Breast epithelium (tissue), 4 donors: Measurements from ENCODE around the gene ADCK1. TPM values are rescaled to one million over a fixed set of nuclear protein-coding genes. Genes with fewer than 3 reads are reported as not detected.

Source experiments
- DNase-seq, 2 donors: peaks; one replicate each; pipeline ENCODE4 v3.0.0-alpha.2; 2019; ENCODE audit warnings: low spot score in 2 of 2
- H3K27ac ChIP-seq, 2 donors: fragments of 200-600 bp; sonication (generic) in 1 of 2; one replicate each; pipeline ENCODE4 v1.5.1; 2016 to 2019; ENCODE audit warnings: mild to moderate bottlenecking in 1 of 2
- H3K27me3 ChIP-seq, 2 donors: fragments of 200-600 bp; sonication (generic) in 1 of 2; one replicate each; pipeline versions ENCODE4 v1.5.1 to v1.6.0; 2017 to 2019; ENCODE audit warnings: control low read depth in 1 of 2, mild to moderate bottlenecking in 1 of 2
- H3K36me3 ChIP-seq: fragments of 200-600 bp; one replicate; pipeline ENCODE4 v1.5.1; 2019
- H3K4me1 ChIP-seq, 2 donors: fragments of 200-600 bp; sonication (generic); one replicate each; pipeline ENCODE4 v1.5.1; 2016 to 2019; ENCODE audit warnings: control low read depth in 1 of 2
- H3K4me3 ChIP-seq, 3 donors: fragments of 200-600 bp; sonication (generic); 1 replicate in 2 of 3; 2 replicates in 1 of 3; pipeline ENCODE4 v1.5.1; 2016 to 2019; ENCODE audit warnings: mild to moderate bottlenecking in 3 of 3, moderate library complexity in 2 of 3
- H3K9me3 ChIP-seq, 2 donors: fragments of 200-600 bp; sonication (generic) in 1 of 2; one replicate each; pipeline ENCODE4 v1.5.1; 2016 to 2019; ENCODE audit warnings: control low read depth in 1 of 2
- POLR2A ChIP-seq: fragments of 450-650 bp; IDR thresholded peaks from one replicate; pipeline ENCODE4 v1.6.1; 2016; ENCODE audit warnings: antibody characterized with exemption, mild to moderate bottlenecking, moderate library complexity
- POLR2AphosphoS5 ChIP-seq, 3 donors: sonication (generic); formaldehyde crosslinking; IDR thresholded peaks; one replicate each; pipeline ENCODE4 v1.6.1; 2017; ENCODE audit warnings: antibody characterized with exemption in 3 of 3
- intact Hi-C: fragments of 100-400 bp; cut with DNase I; formaldehyde crosslinking; loops from one replicate; pipeline ENCODE4 v1.15.1; 2023; ENCODE audit warnings: low total_unique reads
- total RNA-seq, 3 donors: library from RNA; depleted of rRNA; stranded (reverse); fragments of >200 nt; gene quantifications; one replicate each; pipeline ENCODE4 v1.1.0, GENCODE V29; 2016
- TF ChIP-seq, protein P1 (sequence below), 3 donors: fragments of 450-650 bp; IDR thresholded peaks; one replicate each; pipeline ENCODE4 v1.5.1; 2016 to 2017; ENCODE audit warnings: antibody characterized with exemption in 3 of 3, mild to moderate bottlenecking in 3 of 3, moderate library complexity in 3 of 3

Gene ADCK1
- total RNA-seq, 3 donors from 2014 or later = 4.6 to 8.3 (median 4.9) TPM

DNA sequence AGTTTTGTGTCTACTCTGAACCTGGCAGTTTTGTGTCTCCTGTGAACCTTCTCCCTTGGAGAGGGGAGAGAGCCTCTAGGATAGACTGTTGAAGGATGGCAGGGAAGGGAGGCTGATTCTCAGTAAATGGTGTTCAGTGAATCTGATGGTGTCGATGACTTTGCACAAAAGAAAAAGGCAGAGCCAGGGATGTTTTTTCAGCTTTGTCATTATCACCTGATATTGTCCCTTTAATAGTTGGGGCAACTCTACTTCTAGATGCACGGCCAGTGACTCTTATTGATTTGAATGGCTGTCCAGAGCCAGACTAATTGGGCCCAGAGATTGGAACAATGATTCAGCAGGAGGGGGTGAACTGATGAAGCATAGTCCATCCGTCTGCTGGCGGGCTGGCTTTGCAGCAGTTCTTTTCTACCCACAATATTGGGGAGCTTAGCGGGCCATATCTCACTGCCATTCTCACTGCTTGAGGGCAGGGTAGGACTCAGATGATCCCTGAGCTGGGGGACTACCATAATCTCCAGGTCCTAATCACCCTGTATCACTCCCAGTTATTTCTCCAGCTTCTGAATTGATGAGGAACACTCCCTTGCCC is 93.1 kb downstream of the ADCK1 start:
- no peaks in the 10 kb centered on the region for H3K4me1 ChIP-seq
- no peak overlapping the region for H3K27ac ChIP-seq
- no peaks in the 10 kb centered on the region for H3K9me3 ChIP-seq
- intact Hi-C loops = no loop called here
- H3K4me3 ChIP-seq = no peak overlapping the region
- TF ChIP-seq POLR2AphosphoS5 (IDR thresholded peaks at IDR 0.05) (no peak), POLR2A (no peak)
- TF ChIP-seq, protein P1, sequence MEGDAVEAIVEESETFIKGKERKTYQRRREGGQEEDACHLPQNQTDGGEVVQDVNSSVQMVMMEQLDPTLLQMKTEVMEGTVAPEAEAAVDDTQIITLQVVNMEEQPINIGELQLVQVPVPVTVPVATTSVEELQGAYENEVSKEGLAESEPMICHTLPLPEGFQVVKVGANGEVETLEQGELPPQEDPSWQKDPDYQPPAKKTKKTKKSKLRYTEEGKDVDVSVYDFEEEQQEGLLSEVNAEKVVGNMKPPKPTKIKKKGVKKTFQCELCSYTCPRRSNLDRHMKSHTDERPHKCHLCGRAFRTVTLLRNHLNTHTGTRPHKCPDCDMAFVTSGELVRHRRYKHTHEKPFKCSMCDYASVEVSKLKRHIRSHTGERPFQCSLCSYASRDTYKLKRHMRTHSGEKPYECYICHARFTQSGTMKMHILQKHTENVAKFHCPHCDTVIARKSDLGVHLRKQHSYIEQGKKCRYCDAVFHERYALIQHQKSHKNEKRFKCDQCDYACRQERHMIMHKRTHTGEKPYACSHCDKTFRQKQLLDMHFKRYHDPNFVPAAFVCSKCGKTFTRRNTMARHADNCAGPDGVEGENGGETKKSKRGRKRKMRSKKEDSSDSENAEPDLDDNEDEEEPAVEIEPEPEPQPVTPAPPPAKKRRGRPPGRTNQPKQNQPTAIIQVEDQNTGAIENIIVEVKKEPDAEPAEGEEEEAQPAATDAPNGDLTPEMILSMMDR (IDR thresholded peaks at IDR 0.05) = no peak
- no peak for DNase-seq
- H3K36me3 ChIP-seq = no peaks in the 10 kb centered on the region
- H3K27me3 ChIP-seq = no peaks in the 10 kb centered on the region

DNA sequence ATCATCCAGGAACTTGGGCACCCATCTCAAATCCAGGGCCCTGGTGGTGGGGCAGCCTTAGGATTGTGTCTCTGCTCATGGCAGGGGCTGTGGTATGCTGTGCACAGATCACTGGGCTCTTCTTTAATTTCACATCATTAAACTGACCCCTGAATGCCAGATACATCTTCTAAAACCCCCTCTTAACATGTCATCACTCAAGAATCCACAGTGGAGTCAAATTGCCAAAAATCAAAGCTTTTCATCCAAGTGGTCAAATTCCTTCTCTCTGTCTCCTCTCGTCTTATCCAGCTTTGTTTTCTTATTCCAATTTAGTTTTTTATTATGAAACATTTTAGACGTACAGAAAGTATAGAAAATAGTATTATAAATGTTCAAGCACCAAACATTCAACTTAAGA is 97.5 kb downstream of the ADCK1 start:
- Histone ChIP-seq H3K27me3 (no peaks in the 10 kb centered on the region), H3K36me3 (no peaks in the 10 kb centered on the region), H3K4me1 (no peaks in the 10 kb centered on the region), H3K4me3 (no peak overlapping the region), H3K9me3 (no peaks in the 10 kb centered on the region), H3K27ac (no peak overlapping the region)
- no peak for DNase-seq
- TF ChIP-seq POLR2AphosphoS5 (IDR thresholded peaks at IDR 0.05) = no peak
- TF ChIP-seq, protein P1 (IDR thresholded peaks at IDR 0.05) = no peak
- TF ChIP-seq POLR2A = no peak
- intact Hi-C loops = no loop called here

DNA sequence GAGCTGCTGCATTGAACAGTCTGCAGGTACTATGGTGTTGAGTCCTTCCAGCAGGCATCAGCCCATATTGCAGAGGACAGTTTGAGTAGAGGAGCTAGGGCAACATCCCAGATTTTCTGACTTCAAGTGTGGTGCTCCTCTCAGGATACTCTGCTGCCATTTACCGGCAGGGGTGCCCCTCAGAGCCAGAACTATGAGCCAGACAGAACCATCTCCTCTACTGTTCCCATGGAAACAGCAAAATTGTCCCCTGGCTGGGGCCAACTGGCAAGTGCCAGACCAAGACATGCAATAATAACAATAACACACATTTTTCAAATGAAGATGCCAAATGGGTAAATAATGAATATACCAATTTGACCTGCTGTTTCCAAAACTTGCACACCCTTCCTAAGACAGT is 102.9 kb downstream of the ADCK1 start:
- TF ChIP-seq, protein P1 (IDR thresholded peaks at IDR 0.05) = no peak
- no peak for TF ChIP-seq POLR2AphosphoS5 (IDR thresholded peaks at IDR 0.05)
- TF ChIP-seq POLR2A = no peak

DNA sequence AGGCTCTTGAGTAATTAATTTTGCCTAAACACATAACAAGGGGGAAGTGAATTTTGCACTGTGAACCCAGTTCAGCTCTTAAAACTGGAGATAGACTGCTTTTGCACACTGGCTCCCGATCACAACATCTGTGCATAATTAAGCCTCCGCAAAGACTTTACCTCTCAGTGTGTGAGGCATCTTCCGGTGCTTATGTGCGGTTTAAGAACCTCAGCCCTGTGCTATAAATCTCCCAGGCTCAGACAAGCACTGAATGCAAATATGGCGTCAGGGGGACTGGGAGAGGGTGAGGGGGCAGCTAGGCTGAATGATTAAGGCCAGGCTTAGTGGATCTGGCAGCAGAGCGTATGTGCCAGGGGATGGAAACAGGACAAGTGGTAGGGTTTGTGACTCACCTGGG is 103.3 kb downstream of the ADCK1 start:
- H3K4me3 ChIP-seq = no peak overlapping the region
- intact Hi-C loops = no loop called here
- no peaks in the 10 kb centered on the region for H3K9me3 ChIP-seq
- no peaks in the 10 kb centered on the region for H3K27me3 ChIP-seq
- H3K36me3 ChIP-seq = no peaks in the 10 kb centered on the region
- DNase-seq = no peak
- H3K4me1 ChIP-seq = no peaks in the 10 kb centered on the region
- H3K27ac ChIP-seq = no peak overlapping the region
- TF ChIP-seq, protein P1 (IDR thresholded peaks at IDR 0.05) = no peak
- TF ChIP-seq POLR2AphosphoS5 (IDR thresholded peaks at IDR 0.05) (no peak), POLR2A (no peak)

More for the DNA sequence above, 102.9 kb downstream of the ADCK1 start:
- no peak for DNase-seq
- H3K36me3 ChIP-seq = no peaks in the 10 kb centered on the region
- no peaks in the 10 kb centered on the region for H3K9me3 ChIP-seq
- H3K4me1 ChIP-seq = no peaks in the 10 kb centered on the region
- intact Hi-C loops = no loop called here
- H3K27me3 ChIP-seq = no peaks in the 10 kb centered on the region
- H3K4me3 ChIP-seq = no peak overlapping the region
- H3K27ac ChIP-seq = no peak overlapping the region

DNA sequence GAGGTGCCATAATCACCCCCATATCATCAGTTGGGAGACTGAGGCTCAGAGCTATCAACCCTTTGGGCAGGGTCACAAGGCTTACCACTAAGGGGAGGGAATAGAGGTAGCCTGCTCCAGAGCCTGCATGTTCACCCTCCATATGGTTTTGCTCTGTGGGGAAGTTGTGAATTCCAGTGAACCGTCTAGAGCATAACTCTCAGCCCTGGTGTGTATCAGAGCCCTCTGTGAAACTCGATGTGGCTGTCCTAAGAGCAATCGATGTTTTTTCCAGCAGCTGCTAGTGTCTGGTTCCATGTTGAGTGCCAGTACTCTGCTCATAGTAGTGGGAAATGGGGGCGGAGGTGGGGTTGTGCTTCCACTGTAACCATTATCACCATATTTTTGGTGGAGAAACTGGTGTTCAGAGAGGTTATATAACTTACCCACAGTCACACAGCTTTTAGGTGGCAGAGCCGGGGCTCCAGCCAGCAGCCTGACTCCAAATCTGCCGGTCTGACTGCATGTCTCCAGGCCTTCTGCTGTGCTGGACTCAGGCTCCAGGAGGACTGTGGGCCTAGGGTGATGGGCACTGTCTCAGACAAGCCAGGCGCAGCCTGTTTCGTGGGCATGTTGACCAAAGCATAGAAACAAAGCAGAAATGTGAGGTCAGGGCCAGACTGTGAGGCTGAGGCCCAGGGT is 104.2 kb downstream of the ADCK1 start:
- H3K36me3 ChIP-seq = no peaks in the 10 kb centered on the region
- H3K27ac ChIP-seq = no peak overlapping the region
- no peaks in the 10 kb centered on the region for H3K27me3 ChIP-seq
- DNase-seq = no peak
- H3K9me3 ChIP-seq = no peaks in the 10 kb centered on the region
- TF ChIP-seq, protein P1 (IDR thresholded peaks at IDR 0.05) = no peak
- TF ChIP-seq POLR2A = no peak
- no peak overlapping the region for H3K4me3 ChIP-seq
- intact Hi-C loops = no loop called here
- no peaks in the 10 kb centered on the region for H3K4me1 ChIP-seq
